Fibroblast of lung (primary cell): ENCODE data around the gene VAMP2.

Experiments
- EZH2 ChIP-seq: IDR thresholded peaks from 2 replicates; pipeline ENCODE4 v1.5.1; 2012; ENCODE audit warnings: low read length, control low read depth, mild to moderate bottlenecking; ENCODE audit errors: missing control alignments
- TF ChIP-seq, protein P1 (sequence below), 2 donors: IDR thresholded peaks in 1 of 2; conservative IDR thresholded peaks in 1 of 2; 1 replicate in 1 of 2; 2 replicates in 1 of 2; pipeline ENCODE4 v1.5.1; 2011 to 2012; ENCODE audit warnings: low read length in 2 of 2, control low read depth in 1 of 2, inconsistent platforms in 1 of 2, low read depth in 1 of 2, mild to moderate bottlenecking in 1 of 2

- TF ChIP-seq, protein P1, sequence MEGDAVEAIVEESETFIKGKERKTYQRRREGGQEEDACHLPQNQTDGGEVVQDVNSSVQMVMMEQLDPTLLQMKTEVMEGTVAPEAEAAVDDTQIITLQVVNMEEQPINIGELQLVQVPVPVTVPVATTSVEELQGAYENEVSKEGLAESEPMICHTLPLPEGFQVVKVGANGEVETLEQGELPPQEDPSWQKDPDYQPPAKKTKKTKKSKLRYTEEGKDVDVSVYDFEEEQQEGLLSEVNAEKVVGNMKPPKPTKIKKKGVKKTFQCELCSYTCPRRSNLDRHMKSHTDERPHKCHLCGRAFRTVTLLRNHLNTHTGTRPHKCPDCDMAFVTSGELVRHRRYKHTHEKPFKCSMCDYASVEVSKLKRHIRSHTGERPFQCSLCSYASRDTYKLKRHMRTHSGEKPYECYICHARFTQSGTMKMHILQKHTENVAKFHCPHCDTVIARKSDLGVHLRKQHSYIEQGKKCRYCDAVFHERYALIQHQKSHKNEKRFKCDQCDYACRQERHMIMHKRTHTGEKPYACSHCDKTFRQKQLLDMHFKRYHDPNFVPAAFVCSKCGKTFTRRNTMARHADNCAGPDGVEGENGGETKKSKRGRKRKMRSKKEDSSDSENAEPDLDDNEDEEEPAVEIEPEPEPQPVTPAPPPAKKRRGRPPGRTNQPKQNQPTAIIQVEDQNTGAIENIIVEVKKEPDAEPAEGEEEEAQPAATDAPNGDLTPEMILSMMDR (conservative IDR thresholded peaks at IDR 0.05 in 1 of 2, IDR thresholded peaks at IDR 0.05 in 1 of 2; ENCODE audit: low read depth in 1 of 2, low read length in 2 of 2): no peak
- no peak for TF ChIP-seq EZH2
Measured at GRCh38 chr17:8133941-8134340, 28.8 kb downstream of the VAMP2 start.
